Neural cell (in vitro differentiated cells): ENCODE results near the gene SPECC1L.

ENCODE experiments used
- CTCF ChIP-seq: fragments of 450-650 bp; IDR thresholded peaks from 2 replicates; pipeline ENCODE4 v1.5.1; 2014; ENCODE audit warnings: antibody characterized with exemption, mild to moderate bottlenecking, moderate library complexity; ENCODE audit not compliant: poor library complexity, severe bottlenecking
- EP300 ChIP-seq: fragments of 450-650 bp; conservative IDR thresholded peaks from 2 replicates; pipeline ENCODE4 v1.6.1; 2014; ENCODE audit warnings: antibody characterized with exemption, mild to moderate bottlenecking, moderate library complexity; ENCODE audit not compliant: poor library complexity, severe bottlenecking
- EZH2 ChIP-seq: fragments of 200-600, 300-800 bp; shearing (Covaris generic), sonication (generic); IDR thresholded peaks from 2 replicates; pipeline ENCODE4 v1.6.1; 2014; ENCODE audit warnings: antibody characterized with exemption, low read length, borderline replicate concordance, mild to moderate bottlenecking; ENCODE audit not compliant: insufficient read depth, poor library complexity, severe bottlenecking
- RAD21 ChIP-seq: fragments of 450-650 bp; conservative IDR thresholded peaks from 2 replicates; pipeline ENCODE4 v1.6.1; 2014; ENCODE audit warnings: antibody characterized with exemption, mild to moderate bottlenecking, moderate library complexity
- SMC3 ChIP-seq: fragments of 450-650 bp; conservative IDR thresholded peaks from 2 replicates; pipeline ENCODE4 v1.6.1; 2014; ENCODE audit warnings: antibody characterized with exemption, mild to moderate bottlenecking, moderate library complexity; ENCODE audit not compliant: poor library complexity
- TAF1 ChIP-seq: IDR thresholded peaks from 2 replicates; pipeline ENCODE4 v1.6.1; 2012; ENCODE audit warnings: low read depth

DNA sequence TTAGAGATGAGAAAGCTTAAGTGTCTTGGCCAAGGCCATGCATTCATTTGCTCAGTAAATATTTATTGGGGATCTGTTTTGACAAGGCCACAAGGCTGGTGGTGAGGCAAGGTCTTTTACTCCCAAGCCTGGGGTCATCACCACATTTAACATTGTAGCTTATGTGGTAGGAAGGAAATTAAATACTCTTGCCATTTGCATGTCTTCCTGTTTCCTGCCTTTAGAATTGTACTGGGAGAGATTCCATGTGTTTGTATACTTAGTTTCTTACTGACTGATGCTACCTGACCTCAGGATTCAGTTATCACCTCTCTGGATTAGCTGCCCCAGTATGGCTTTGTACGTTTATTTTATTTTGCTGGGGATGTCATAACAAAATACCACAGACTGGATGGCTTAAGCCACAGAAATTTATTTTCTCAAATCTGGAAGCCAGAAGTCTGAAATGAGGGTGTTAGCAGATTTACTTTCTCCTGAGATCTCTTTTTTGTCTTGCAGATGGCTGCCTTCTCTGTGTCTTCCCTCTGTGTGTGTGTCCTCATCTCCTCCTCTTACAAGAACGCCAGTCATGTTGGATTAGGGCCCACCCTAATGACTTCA is 44.8 kb downstream of the SPECC1L start:
- no peak for TF ChIP-seq CTCF
- no peak for TF ChIP-seq RAD21
- TF ChIP-seq SMC3 = no peak
- TF ChIP-seq TAF1 = no peak
- no peak for TF ChIP-seq EP300
- TF ChIP-seq EZH2 = no peak
